Measurements from ENCODE around the gene OPHN1. TPM values are rescaled to one million over a fixed set of nuclear protein-coding genes. Genes with fewer than 3 reads are reported as not detected.

The OPHN1 gene
- total RNA-seq, 4 donors from 2014 or later, result 4.6 to 27.7 (median 10.8) TPM

DNA sequence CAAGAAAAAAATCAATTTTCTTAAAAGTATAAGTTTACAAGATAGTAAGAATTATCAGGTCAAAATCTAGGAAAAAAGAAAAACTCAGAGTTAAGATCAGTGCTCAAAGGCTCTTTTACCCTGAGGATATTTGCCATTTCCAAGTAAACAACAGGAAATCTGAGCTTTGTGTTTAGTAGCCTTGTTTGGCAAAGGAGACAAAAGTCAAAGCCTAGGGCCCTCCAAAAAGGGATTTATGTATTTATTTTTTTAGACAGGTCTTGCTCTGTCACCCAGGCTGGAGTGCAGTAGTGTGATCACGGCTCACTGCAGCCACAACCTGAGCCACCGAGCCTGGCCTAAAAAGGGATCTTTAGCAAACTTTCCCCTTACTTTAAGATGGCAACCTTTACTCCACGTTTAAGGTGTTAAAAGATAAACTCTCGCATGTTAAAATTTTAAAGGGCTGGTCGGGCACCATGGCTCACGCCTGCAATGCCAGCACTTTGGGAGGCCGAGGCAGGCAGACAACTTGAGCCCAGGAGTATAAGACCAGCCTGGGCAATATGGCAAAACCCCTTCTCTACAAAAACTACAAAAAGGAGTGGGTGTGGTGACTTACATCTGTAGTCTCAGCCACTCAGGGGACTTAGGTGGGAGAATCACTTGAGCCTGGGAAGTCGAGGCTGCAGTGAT lies 21.3 kb upstream of the OPHN1 start:
- intact Hi-C loops (cut with DNase I; ENCODE audit: low total_unique reads), result no loop called here
- no peaks in the 10 kb centered on the region for H3K9me3 ChIP-seq
- H3K36me3 ChIP-seq, result no peaks in the 10 kb centered on the region
- H3K4me1 ChIP-seq, result no peaks in the 10 kb centered on the region
- H3K27me3 ChIP-seq, result no peaks in the 10 kb centered on the region
- no peak overlapping the region for H3K27ac ChIP-seq
- DNase-seq, result no peak
- H3K4me3 ChIP-seq, result no peak overlapping the region
- TF ChIP-seq, protein P1, sequence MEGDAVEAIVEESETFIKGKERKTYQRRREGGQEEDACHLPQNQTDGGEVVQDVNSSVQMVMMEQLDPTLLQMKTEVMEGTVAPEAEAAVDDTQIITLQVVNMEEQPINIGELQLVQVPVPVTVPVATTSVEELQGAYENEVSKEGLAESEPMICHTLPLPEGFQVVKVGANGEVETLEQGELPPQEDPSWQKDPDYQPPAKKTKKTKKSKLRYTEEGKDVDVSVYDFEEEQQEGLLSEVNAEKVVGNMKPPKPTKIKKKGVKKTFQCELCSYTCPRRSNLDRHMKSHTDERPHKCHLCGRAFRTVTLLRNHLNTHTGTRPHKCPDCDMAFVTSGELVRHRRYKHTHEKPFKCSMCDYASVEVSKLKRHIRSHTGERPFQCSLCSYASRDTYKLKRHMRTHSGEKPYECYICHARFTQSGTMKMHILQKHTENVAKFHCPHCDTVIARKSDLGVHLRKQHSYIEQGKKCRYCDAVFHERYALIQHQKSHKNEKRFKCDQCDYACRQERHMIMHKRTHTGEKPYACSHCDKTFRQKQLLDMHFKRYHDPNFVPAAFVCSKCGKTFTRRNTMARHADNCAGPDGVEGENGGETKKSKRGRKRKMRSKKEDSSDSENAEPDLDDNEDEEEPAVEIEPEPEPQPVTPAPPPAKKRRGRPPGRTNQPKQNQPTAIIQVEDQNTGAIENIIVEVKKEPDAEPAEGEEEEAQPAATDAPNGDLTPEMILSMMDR (IDR thresholded peaks at IDR 0.05), result no peak

DNA sequence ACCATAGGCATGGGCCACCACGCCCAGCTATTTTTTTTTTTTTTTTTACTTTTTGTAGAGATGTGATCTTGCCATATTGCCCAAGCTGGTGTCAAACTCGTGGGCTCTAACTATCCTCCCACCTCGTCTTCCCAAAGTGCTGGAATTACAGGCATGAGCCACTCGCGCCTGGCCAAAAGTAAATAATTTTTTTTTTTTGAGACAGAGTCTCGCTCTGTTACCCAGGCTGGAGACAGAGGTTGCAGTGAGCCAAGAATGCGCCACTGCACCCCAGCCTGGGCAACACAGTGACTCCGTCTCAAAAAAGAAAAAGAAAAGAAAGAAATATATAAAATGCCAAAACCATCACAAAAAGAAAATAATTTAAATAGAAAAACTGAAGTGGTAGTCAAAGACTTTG lies 18.4 kb upstream of the OPHN1 start:
- Histone ChIP-seq H3K36me3 (no peaks in the 10 kb centered on the region), H3K4me3 (no peak overlapping the region), H3K27me3 (no peaks in the 10 kb centered on the region), H3K9me3 (no peaks in the 10 kb centered on the region), H3K4me1 (no peaks in the 10 kb centered on the region), H3K27ac (no peak overlapping the region)
- DNase-seq, result no peak
- intact Hi-C loops (cut with DNase I; ENCODE audit: low total_unique reads), result no loop called here
- no peak for TF ChIP-seq POLR2A (IDR thresholded peaks at IDR 0.05)
- TF ChIP-seq, protein P1 (IDR thresholded peaks at IDR 0.05), result no peak

DNA sequence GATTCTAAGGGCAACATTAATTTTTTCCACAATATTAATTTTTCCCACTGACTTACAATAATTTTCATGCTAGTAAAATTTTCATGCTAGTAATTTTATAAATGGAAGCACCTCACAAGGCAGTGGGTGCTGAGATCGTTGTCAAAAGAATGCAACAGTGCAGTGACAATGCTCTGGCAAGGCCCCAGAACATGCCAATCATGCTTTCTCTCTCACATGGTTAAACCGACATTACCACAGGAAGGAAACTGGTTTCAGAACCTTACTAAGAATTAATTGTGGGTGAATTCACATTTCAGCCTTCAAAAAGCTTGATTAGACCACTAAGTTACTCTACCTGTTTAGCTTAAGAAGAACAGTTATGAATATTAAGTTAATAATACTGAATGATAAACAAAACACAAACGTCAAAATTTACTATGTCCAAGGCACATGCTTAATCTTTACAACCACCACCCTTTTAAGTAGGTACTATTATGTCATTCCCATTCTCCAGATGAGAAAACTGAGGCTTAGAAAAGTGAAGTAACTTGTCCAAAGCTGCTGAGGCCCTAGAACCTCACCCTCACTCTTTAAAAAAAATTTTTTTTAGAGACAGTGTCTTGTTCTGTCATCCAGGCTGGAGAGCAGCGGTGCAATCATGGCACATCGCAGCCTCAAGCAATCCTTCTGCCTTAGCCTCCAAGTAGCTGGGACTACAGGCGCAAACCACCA lies 10.0 kb upstream of the OPHN1 start:
- no peak for TF ChIP-seq POLR2A (IDR thresholded peaks at IDR 0.05)
- TF ChIP-seq, protein P1 (IDR thresholded peaks at IDR 0.05), result no peak
- DNase-seq, result no peak
- intact Hi-C loops (cut with DNase I; ENCODE audit: low total_unique reads), result no loop called here
- Histone ChIP-seq H3K36me3 (no peaks in the 10 kb centered on the region), H3K4me3 (no peak overlapping the region), H3K27me3 (no peaks in the 10 kb centered on the region), H3K9me3 (no peaks in the 10 kb centered on the region), H3K27ac (no peak overlapping the region), H3K4me1 (no peaks in the 10 kb centered on the region)

DNA sequence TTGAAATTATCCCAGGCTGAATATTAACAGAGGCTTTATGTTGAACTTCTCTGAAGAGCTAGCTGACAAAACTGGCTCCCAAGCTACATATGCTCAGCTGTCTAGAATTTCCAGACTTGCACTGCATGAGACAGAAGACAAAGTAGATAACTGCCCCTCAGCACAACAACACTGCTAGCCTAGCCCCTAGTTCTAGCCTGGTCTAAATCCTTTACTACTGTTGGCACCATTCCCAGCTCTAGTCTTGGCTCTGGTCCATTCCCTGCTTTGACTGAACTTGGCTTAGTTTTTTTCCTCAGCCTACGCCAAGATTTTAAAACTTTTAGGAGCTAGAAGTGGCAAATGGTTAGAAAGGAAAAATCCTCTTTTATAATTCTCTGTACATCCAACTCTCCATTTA lies 7.6 kb upstream of the OPHN1 start:
- H3K27me3 ChIP-seq, result no peaks in the 10 kb centered on the region
- intact Hi-C loops (cut with DNase I; ENCODE audit: low total_unique reads), result no loop called here
- H3K27ac ChIP-seq, result peak overlapping the region in 1 of 2 donors; percentile 41
- no peaks in the 10 kb centered on the region for H3K36me3 ChIP-seq
- no peak overlapping the region for H3K4me3 ChIP-seq
- no peaks in the 10 kb centered on the region for H3K4me1 ChIP-seq
- DNase-seq, result peak; percentile 75 to 86
- TF ChIP-seq, protein P1 (IDR thresholded peaks at IDR 0.05), result no peak
- TF ChIP-seq POLR2A (IDR thresholded peaks at IDR 0.05), result no peak
- no peaks in the 10 kb centered on the region for H3K9me3 ChIP-seq

DNA sequence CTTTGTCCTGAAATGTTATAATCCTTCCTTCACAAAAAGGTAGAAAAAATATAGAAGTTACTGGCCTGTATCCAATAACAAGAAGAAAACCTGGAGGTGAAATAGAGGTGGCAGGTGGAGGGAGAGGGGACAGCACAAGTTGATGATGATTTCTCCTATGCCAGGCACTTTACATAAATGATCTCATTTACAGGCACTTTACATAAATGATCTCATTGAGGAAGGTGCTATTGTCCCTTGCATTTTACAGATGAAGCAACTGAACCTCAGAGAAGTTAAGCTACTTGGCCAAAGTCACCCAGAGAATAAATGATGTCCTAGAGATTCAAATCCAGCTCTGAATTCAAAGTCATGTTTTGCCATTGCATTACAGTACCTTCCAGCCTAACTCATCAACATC lies 7.1 kb upstream of the OPHN1 start:
- no peak for DNase-seq
- H3K27me3 ChIP-seq, result no peaks in the 10 kb centered on the region
- no peaks in the 10 kb centered on the region for H3K9me3 ChIP-seq
- no peak overlapping the region for H3K4me3 ChIP-seq
- no peaks in the 10 kb centered on the region for H3K4me1 ChIP-seq
- H3K27ac ChIP-seq, result peak overlapping the region in 1 of 2 donors; percentile 41
- intact Hi-C loops (cut with DNase I; ENCODE audit: low total_unique reads), result no loop called here
- no peaks in the 10 kb centered on the region for H3K36me3 ChIP-seq
- no peak for TF ChIP-seq POLR2A (IDR thresholded peaks at IDR 0.05)
- TF ChIP-seq, protein P1 (IDR thresholded peaks at IDR 0.05), result no peak
